GM18858 (cell line): Measurements from ENCODE around the gene ZNF525.
"Not testable (repeated sequence)": the region's sequence is repeated elsewhere in the genome, so short reads cannot be mapped to it uniquely, and the experiment has no call there.

Experiments used
- ATAC-seq: cut with Tn5 transposase; IDR thresholded peaks from one replicate; pipeline ENCODE4 v1.9.1; 2021; ENCODE audit not compliant: unreplicated experiment

Gene ZNF525

DNA sequence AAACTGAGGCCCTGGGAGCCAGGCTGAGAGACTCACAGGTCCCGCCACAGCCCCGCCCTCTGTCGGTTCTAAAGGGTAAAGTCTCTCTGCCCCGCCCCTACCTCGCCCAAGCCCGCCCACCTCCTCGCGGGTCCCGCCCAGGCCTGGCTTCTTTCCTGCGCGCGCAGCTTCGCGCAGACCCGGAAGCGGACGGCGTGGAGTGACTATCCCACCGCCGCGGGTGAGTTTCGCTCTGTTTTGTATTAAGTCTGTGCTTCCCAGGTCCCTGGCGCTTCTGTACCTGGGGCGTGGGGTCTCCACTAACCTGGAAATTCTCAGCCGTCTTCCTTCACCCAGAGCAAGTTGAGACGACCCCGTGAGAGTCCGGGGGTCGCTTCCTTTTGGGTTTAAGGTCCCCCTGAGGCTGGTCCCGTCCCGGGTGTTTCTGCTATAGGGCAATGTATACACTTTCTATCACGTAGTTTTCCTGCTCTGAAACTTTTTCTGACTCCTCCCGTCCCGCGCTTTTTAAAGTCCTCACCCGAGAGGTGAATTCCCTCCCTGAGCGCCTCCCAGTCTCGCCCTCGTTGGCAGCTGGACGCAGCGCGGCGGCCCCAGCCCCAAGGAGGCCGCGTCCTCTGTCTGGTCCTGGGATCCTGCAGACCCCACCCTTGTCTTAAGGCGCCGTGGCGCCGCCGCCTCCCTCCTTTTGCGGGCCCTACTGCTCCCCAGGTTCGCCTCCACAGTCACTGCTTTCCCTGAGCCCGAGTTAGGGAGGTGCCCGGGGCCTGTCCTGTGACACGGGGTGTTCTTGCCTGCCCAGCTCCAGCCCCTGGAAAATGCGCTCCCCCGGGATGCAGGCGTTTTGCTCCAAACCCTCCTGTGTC is 29.7 kb downstream of the ZNF525 start, which contains the start of gene ZNF765:
ZNF765 (plus strand) TSS at position 176 of the 866 bp plus-strand sequence. CDS start 2,867 bp downstream, outside the sequence.
- ATAC-seq: peak; percentile 58

GRCh38 chr19:53395840-53396524 is 30.5 kb downstream of the ZNF525 start:
- ATAC-seq: not testable (repeated sequence)

DNA sequence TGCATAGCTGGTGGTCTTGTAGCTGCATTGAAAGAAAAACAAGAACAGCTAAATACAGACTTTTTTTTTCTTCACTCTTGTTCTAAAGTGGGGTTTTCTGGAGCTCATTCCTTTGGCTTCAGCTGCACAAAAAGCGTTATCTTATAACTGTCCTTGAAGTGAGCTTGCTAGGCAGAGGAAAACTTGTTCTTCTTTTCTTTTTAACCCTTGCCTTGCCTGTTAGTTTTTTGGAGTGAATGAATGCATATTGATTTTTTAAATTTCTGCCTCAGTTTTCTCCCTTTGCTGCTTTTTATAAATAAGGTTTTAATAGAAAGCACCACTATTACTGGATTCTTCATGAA is 31.0 kb downstream of the ZNF525 start:
- ATAC-seq: no peak

GRCh38 chr19:53397918-53398317 is 32.4 kb downstream of the ZNF525 start:
- ATAC-seq: not testable (repeated sequence)

- ATAC-seq: no peak
Observed at GRCh38 chr19:53409505-53410204, 44.1 kb downstream of the ZNF525 start.

- not testable (repeated sequence) for ATAC-seq
Observed at GRCh38 chr19:53420520-53421315, 55.2 kb downstream of the ZNF525 start.

DNA sequence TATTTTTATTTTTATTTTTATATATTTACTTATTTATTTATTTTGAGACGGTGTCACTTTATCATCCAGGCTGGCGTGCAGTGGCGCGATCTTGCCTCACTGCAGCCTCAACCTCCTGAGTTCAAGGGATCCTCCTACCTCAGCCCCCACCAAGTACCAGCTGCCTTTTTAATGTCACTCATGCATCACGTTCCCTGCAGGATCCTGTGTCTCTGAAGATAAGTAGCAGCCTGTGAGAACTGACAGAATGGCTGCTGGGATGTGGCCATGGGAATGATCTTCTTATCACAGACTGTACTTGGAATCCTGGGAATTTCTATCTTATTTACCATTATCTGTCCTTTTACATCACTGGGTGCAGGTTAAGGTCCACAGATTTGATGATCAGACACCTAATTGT is 57.0 kb downstream of the ZNF525 start:
- ATAC-seq: no peak

DNA sequence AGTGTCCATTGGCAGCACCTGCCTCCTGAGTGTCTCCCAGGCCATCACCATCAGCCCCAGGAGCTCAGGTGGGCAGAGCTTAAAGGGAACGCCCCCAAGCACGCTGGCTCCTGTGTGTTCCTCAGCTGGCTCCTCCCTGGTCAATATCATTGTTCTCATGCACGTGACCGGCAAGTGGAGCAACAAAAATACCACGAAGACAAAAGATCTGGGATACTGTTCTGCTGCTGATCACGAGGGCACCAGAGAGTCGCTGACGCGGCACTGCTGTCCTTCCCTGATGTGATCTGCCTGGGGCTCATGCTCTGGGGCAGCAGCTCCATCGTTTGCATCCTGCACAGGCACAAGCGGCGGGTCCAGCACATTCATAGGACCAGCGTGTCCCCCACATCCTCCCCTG is 57.6 kb downstream of the ZNF525 start:
- ATAC-seq: not testable (repeated sequence)

- not testable (repeated sequence) for ATAC-seq
Observed at GRCh38 chr19:53423680-53424079, 58.2 kb downstream of the ZNF525 start.

DNA sequence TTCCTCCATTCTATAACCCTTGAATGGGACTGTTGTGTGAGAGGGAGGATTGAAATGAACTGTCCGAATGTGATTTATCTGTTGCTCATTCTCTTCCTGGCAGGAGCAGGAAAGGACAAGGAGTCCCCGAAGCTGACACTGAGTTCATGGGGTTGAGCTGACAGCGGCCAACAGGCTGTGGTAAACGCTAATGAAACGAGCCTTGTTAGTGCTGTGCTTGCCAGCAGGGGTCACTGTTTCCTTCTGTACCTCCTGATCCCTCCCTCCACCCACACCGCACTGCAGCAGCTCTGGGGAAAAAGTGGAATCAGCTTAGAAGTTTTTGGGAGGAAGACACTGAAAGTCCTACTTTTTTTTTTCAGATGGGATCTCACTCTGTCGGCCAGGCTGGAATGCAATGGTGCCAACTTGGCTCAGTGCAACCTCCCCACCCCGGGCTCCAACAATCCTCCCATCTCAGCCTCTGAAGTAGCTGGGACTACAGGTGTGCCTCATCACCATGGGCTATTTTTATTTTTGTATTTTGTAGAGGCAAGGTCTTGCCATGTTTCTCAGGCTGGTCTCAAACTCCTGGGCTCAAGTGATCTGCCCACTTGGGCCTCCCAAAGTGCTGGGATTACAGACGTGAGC is 59.6 kb downstream of the ZNF525 start:
- ATAC-seq: no peak

GRCh38 chr19:53431399-53432087 is 66.0 kb downstream of the ZNF525 start, which contains the start of gene ZNF761:
Gene ZNF761, plus strand, starts transcription at chr19:53431984. Its CDS starts 15,285 bp downstream, at chr19:53447269.
- ATAC-seq: peak; percentile 88

GRCh38 chr19:53432088-53432661 is 66.7 kb downstream of the ZNF525 start:
- ATAC-seq: no peak
